KOPT-K1 (cell line): ENCODE data around the gene HRAS.

Source experiments
- H3K27ac ChIP-seq: fragments of 200-600 bp; sonication (generic); 2 replicates; pipeline ENCODE4 v1.5.1; 2016; ENCODE audit warnings: antibody characterized with exemption, mild to moderate bottlenecking, low read depth, low read length; ENCODE audit not compliant: poor library complexity, severe bottlenecking
- H3K36me3 ChIP-seq: fragments of 200-600 bp; sonication (generic); 2 replicates; pipeline ENCODE4 v1.5.1; 2017; ENCODE audit warnings: antibody characterized with exemption, mild to moderate bottlenecking, low read length, moderate library complexity; ENCODE audit not compliant: insufficient read depth
- H3K9me3 ChIP-seq: fragments of 200-600 bp; sonication (generic); 2 replicates; pipeline ENCODE4 v1.5.1; 2017; ENCODE audit warnings: antibody characterized with exemption, low read length, mild to moderate bottlenecking; ENCODE audit not compliant: insufficient read depth, poor library complexity, severe bottlenecking

HRAS gene

GRCh38 chr11:491358-491757 is 44.0 kb downstream of the HRAS start:
- no peak overlapping the region for H3K27ac ChIP-seq
- no peaks in the 10 kb centered on the region for H3K9me3 ChIP-seq
- peaks cover 52% of the 10 kb centered on the region for H3K36me3 ChIP-seq

GRCh38 chr11:490930-491260 is 44.5 kb downstream of the HRAS start:
- Histone ChIP-seq H3K9me3 (no peaks in the 10 kb centered on the region), H3K27ac (no peak overlapping the region), H3K36me3 (peaks cover 47% of the 10 kb centered on the region)

DNA sequence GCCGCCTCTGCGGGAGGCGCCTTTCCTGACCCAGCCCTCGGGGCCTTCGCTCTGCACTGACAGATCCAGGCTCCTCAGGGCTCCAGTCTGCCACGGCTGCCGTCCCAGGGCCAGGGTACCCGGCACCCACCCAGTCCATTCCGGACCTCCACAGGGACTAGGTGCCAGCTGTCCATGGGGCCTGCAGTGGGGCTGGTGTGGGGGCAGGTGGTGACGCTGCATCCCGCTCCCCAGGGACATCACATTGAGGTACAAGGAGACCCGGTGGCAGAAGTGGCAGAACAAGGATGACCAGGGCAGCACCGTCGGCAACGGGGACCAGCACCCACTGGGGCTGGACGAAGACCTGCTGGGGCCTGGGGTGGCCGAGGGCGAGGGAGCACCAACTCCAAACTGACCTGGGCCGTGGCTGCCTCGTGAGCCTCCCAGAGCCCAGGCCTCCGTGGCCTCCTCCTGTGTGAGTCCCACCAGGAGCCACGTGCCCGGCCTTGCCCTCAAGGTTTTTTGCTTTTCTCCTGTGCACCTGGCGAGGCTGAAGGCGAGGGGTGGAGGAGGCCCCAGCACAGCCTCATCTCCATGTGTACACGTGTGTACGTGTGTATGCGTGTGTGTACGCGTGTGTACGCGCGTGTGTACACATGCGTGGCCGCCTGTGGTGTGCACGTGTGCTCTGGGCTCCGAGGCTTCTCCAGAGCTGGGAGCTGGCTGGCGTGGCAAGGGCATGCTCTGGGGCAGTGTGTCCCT is 45.0 kb downstream of the HRAS start:
- Histone ChIP-seq H3K27ac (no peak overlapping the region), H3K9me3 (no peaks in the 10 kb centered on the region), H3K36me3 (peaks cover 42% of the 10 kb centered on the region)

- peaks cover 35% of the 10 kb centered on the region for H3K36me3 ChIP-seq
- no peaks in the 10 kb centered on the region for H3K9me3 ChIP-seq
- no peak overlapping the region for H3K27ac ChIP-seq
These were observed 45.7 kb downstream of the HRAS start for GRCh38 chr11:489610-490185.

GRCh38 chr11:488992-489391 is 46.4 kb downstream of the HRAS start:
- Histone ChIP-seq H3K27ac (no peak overlapping the region), H3K36me3 (peaks cover 28% of the 10 kb centered on the region; the same call in 1 of the 2 replicates), H3K9me3 (no peaks in the 10 kb centered on the region)

- Histone ChIP-seq H3K36me3 (peaks cover 25% of the 10 kb centered on the region; the same call in 1 of the 2 replicates), H3K27ac (no peak overlapping the region), H3K9me3 (peaks cover 3% of the 10 kb centered on the region)
These were observed 46.8 kb downstream of the HRAS start for GRCh38 chr11:488579-488978.

DNA sequence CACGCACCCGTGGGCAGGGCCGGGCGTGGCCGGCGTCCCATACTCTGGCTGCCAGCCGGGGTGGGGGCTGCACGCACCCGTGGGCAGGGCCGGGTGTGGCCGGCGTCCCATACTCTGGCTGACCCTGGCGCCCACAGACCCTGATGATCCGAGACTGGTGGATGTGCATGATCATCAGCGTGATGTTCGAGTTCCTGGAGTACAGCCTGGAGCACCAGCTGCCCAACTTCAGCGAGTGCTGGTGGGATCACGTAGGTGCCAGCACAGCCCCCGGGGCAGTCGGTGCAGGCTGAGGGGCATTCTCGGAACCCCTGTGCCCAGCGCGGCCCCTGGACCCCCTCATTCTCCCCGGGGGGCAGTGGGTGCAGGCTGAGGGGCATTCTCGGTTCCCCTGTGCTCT is 47.3 kb downstream of the HRAS start:
- Histone ChIP-seq H3K9me3 (peaks cover 8% of the 10 kb centered on the region), H3K36me3 (peaks cover 20% of the 10 kb centered on the region; the same call in 1 of the 2 replicates), H3K27ac (no peak overlapping the region)

DNA sequence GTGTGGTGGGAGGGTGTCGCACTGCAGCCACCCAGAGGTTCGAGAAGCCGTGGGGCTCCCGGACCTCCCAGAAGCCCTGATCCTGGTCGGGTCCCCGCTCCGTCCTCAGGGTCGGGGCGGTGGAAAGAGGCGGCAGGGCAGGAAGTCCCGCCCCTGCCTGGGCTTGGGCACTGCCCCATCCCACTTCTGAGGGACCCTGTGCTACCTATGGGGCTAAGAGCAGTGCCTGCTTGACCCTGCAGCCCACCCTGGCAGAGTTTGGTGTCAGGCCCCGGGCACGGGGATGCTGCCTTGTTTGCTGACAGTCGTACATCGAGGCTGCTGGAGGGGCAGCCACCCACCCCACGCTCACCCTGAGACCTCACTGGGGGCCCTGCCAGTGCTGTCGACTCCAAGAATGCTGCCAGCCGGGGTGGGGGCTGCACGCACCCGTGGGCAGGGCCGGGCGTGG is 47.8 kb downstream of the HRAS start:
- H3K27ac ChIP-seq = no peak overlapping the region
- H3K36me3 ChIP-seq = peaks cover 16% of the 10 kb centered on the region; the same call in 1 of the 2 replicates
- H3K9me3 ChIP-seq = peaks cover 8% of the 10 kb centered on the region

DNA sequence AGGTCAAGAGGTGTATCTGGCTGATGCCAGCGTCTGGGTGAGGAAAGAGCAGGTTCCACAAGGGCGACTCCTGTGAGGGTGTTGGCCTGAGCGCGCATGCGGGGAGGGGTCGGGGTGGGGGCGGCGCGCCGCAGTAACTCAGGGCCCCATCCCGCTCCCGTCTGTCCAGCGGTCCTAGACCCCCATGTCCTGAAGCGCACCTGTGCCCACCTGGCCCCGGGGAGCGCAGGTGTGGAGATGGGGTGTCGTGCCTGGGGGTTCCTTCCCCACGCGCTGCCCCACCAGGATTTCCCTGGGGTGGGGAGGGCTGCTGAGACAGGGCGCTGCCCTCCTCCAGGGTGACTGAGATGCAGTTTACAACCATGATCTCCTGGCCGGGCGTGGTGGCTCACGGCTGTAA is 49.2 kb downstream of the HRAS start:
- Histone ChIP-seq H3K27ac (no peak overlapping the region), H3K9me3 (peaks cover 8% of the 10 kb centered on the region), H3K36me3 (peaks cover 14% of the 10 kb centered on the region; the same call in 1 of the 2 replicates)

DNA sequence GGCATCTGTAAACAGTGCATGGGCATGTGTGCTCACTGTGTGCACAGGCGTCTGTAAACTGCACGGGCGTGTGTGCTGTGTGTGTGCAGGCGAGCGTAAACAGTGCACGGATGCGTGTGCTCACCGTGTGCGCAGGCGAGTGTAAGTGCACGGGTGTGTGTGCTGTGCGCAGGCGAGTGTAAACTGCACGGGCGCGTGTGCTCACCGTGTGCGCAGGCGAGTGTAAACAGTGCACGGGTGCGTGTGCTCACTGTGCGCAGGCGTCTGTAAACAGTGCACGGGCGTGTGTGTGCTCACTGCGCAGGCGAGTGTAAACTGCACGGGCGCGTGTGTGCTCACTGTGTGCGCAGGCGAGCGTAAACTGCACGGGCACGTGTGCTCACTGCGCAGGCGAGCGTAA is 50.8 kb downstream of the HRAS start:
- Histone ChIP-seq H3K9me3 (peaks cover 8% of the 10 kb centered on the region), H3K36me3 (no peaks in the 10 kb centered on the region; the same call in 1 of the 2 replicates), H3K27ac (no peak overlapping the region)
